DOHH2 (cell line): ENCODE data around the gene PAPSS2.

Source experiments
- H3F3A ChIP-seq: fragments of 200-600 bp; sonication (generic), shearing (Covaris generic); 2 replicates; pipeline ENCODE4 v1.6.0; 2016; ENCODE audit warnings: antibody characterized with exemption, mild to moderate bottlenecking; ENCODE audit not compliant: control insufficient read depth, insufficient read depth
- H3K27ac ChIP-seq: fragments of 200-600 bp; sonication (generic); 2 replicates; pipeline ENCODE4 v1.5.1; 2014; ENCODE audit warnings: low read depth, mild to moderate bottlenecking, low read length, moderate library complexity
- H3K27me3 ChIP-seq: fragments of 200-600 bp; sonication (generic); 2 replicates; pipeline ENCODE4 v1.6.1; 2014; ENCODE audit warnings: mild to moderate bottlenecking, low read length, mixed read lengths; ENCODE audit not compliant: control insufficient read depth
- H3K36me3 ChIP-seq: fragments of 200-600 bp; sonication (generic); 2 replicates; pipeline ENCODE4 v1.6.1; 2014; ENCODE audit warnings: mild to moderate bottlenecking, low read length, moderate library complexity, mixed read lengths; ENCODE audit not compliant: control insufficient read depth
- H3K4me1 ChIP-seq: fragments of 200-600 bp; sonication (generic); 2 replicates; pipeline ENCODE4 v1.6.1; 2014; ENCODE audit warnings: mild to moderate bottlenecking, low read length, mixed read lengths; ENCODE audit not compliant: control insufficient read depth
- H3K4me2 ChIP-seq: fragments of 200-600 bp; sonication (generic); 2 replicates; pipeline ENCODE4 v1.6.0; 2014; ENCODE audit warnings: mild to moderate bottlenecking, low read length, moderate library complexity
- H3K4me3 ChIP-seq: fragments of 200-600 bp; sonication (generic); 2 replicates; pipeline ENCODE4 v1.5.1; 2014; ENCODE audit warnings: mild to moderate bottlenecking, low read length, mixed read lengths
- H3K79me2 ChIP-seq: fragments of 200-600 bp; sonication (generic); 2 replicates; pipeline ENCODE4 v1.6.1; 2014; ENCODE audit warnings: mild to moderate bottlenecking, low read length, mixed read lengths; ENCODE audit not compliant: control insufficient read depth
- H3K9me2 ChIP-seq: fragments of 200-600 bp; sonication (generic); replicated peaks from 2 replicates; pipeline ENCODE4 v1.6.1; 2014; ENCODE audit warnings: mild to moderate bottlenecking, low read length, mixed read lengths; ENCODE audit not compliant: control insufficient read depth
- H3K9me3 ChIP-seq: fragments of 200-600 bp; sonication (generic); 2 replicates; pipeline ENCODE4 v1.6.1; 2014; ENCODE audit warnings: antibody characterized with exemption, low read length, mixed read lengths; ENCODE audit not compliant: control insufficient read depth, insufficient read depth
- H4K20me1 ChIP-seq: fragments of 200-600 bp; sonication (generic); 2 replicates; pipeline ENCODE4 v1.6.0; 2014; ENCODE audit warnings: low read depth, mild to moderate bottlenecking, antibody characterized with exemption, low read length, moderate library complexity; ENCODE audit not compliant: control insufficient read depth, insufficient read depth
- CTCF ChIP-seq: fragments of 200-600 bp; sonication (generic); IDR thresholded peaks from one replicate; pipeline ENCODE4 v1.5.1; 2014; ENCODE audit warnings: antibody characterized with exemption, mild to moderate bottlenecking, low read depth, low read length; ENCODE audit not compliant: poor library complexity, severe bottlenecking
- EZH2phosphoT487 ChIP-seq: fragments of 200-600 bp; sonication (generic); IDR thresholded peaks from 2 replicates; pipeline ENCODE4 v1.6.1; 2017; ENCODE audit warnings: borderline replicate concordance, mild to moderate bottlenecking, antibody characterized with exemption, low read length, moderate library complexity, mixed read lengths

Gene PAPSS2

DNA sequence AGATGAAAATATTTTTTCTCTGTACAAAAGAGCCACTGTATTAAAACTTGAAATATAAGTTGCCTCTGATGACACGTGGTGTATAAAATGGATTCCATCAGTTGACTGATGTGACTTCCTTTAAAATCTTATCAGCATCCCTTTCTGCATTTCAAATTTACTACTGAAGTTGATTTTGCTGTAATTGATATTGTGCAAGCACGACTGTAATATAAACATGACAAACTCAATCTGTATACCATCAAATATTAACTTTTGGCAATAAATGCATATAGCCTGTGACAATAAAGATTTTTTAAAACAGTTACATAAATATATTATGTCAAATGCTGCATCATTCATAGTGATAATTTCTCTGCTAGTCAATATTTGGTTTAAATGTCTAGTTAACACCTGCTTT, 7.8 kb downstream of the PAPSS2 start:
- Histone ChIP-seq H3K4me1 (no peaks in the 10 kb centered on the region), H3K36me3 (no peaks in the 10 kb centered on the region), H3K27ac (no peak overlapping the region), H3K9me2 (no peaks in the 10 kb centered on the region), H3K4me3 (no peak overlapping the region), H3K9me3 (no peaks in the 10 kb centered on the region), H3F3A (no peaks in the 10 kb centered on the region), H4K20me1 (no peaks in the 10 kb centered on the region), H3K79me2 (no peaks in the 10 kb centered on the region), H3K27me3 (no peaks in the 10 kb centered on the region), H3K4me2 (no peak overlapping the region)
- TF ChIP-seq CTCF (no peak), EZH2phosphoT487 (no peak)

DNA sequence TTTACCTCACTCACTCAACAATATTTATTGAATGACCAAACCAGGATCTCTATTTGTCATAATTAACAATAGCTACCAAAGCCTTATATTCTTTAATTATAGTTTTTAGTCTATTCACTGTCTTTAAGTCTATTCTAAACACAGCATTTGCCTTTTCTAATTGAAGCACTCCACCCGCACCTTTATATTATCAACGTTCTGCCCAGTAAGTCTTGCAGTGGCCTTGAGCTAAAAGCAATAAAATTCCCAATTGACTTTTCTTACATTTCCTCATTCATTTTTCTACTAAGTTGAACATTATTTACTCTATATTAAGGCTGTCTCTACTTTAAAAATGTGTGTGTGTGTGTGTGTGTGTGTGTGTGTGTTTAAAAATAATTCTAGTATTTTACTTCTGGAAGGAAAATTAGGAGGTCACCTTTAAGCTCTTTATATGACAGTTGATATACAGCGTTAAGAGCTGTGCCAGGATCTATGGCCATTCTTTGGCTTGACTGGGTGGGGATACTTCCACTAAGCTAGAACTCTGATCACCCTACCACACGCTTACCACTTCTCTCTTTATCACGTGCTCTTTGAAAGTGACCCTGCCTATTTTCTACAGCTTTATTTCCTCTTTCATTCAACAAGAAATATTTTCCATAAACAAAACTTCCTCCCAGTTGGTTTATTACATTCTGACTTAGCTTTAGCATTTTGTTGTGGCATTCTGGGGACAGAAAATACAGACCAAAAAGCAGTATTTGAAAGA, 8.8 kb downstream of the PAPSS2 start:
- Histone ChIP-seq H3F3A (no peaks in the 10 kb centered on the region), H3K9me3 (no peaks in the 10 kb centered on the region), H3K36me3 (no peaks in the 10 kb centered on the region), H4K20me1 (no peaks in the 10 kb centered on the region), H3K9me2 (no peaks in the 10 kb centered on the region), H3K27me3 (no peaks in the 10 kb centered on the region), H3K79me2 (no peaks in the 10 kb centered on the region), H3K4me2 (no peak overlapping the region), H3K27ac (no peak overlapping the region), H3K4me1 (no peaks in the 10 kb centered on the region), H3K4me3 (no peak overlapping the region)
- no peak for TF ChIP-seq EZH2phosphoT487
- TF ChIP-seq CTCF: no peak

DNA sequence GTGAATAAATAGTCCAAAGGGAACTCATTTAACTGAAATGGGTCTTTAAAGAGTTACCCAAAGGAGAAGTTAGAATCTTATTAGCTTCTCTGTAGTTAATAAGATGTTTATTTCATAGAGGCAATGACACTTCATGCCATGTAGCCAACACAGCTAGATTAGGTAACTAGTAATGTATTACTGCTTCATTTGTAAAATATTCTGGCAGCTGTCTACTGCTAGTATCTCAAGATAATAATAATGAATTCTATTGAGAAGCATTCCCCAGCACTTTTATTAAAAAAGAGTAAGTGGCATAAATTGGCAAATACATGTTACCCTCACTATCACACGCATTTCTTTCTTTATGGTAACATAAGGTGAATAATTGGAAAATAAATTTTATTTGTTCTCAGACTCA, 10.1 kb downstream of the PAPSS2 start:
- TF ChIP-seq CTCF: no peak
- TF ChIP-seq EZH2phosphoT487: no peak
- no peaks in the 10 kb centered on the region for H3K36me3 ChIP-seq
- H3K4me3 ChIP-seq: no peak overlapping the region
- no peaks in the 10 kb centered on the region for H3K79me2 ChIP-seq
- H3K9me3 ChIP-seq: no peaks in the 10 kb centered on the region
- no peak overlapping the region for H3K27ac ChIP-seq
- H3F3A ChIP-seq: no peaks in the 10 kb centered on the region
- no peaks in the 10 kb centered on the region for H4K20me1 ChIP-seq
- no peak overlapping the region for H3K4me2 ChIP-seq
- H3K9me2 ChIP-seq: no peaks in the 10 kb centered on the region
- H3K27me3 ChIP-seq: no peaks in the 10 kb centered on the region
- no peaks in the 10 kb centered on the region for H3K4me1 ChIP-seq
